Sigmoid colon (tissue), 7 donors: Measurements from ENCODE around the gene ALDH3B2. TPM values are rescaled to one million over a fixed set of nuclear protein-coding genes. Genes with fewer than 3 reads are reported as not detected.
"Not testable (repeated sequence)": the region's sequence is repeated elsewhere in the genome, so short reads cannot be mapped to it uniquely, and the experiment has no call there.

ENCODE experiments used
- DNase-seq: peaks from one replicate; pipeline ENCODE4 v3.0.0-alpha.2; 2019
- H3K27ac ChIP-seq, 4 donors: fragments of 200-600 bp; sonication (generic); one replicate each; pipeline ENCODE4 v1.5.1; 2016 to 2019; ENCODE audit warnings: mild to moderate bottlenecking in 1 of 4
- H3K27me3 ChIP-seq, 3 donors: fragments of 200-600 bp; sonication (generic); one replicate each; pipeline ENCODE4 v1.5.1; 2019; ENCODE audit warnings: mild to moderate bottlenecking in 1 of 3
- H3K36me3 ChIP-seq, 4 donors: fragments of 200-600 bp; sonication (generic); one replicate each; pipeline ENCODE4 v1.5.1; 2016 to 2019
- H3K4me1 ChIP-seq, 4 donors: fragments of 200-600 bp; sonication (generic); one replicate each; pipeline ENCODE4 v1.5.1; 2017 to 2019
- H3K4me3 ChIP-seq, 4 donors: fragments of 200-600 bp; sonication (generic); one replicate each; pipeline ENCODE4 v1.5.1; 2017 to 2019; ENCODE audit warnings: mild to moderate bottlenecking in 2 of 4, moderate library complexity in 1 of 4
- H3K9me3 ChIP-seq, 4 donors: fragments of 200-600 bp in 3 of 4; sonication (generic) in 3 of 4; one replicate each; pipeline versions ENCODE4 v1.5.1 to v1.6.1; 2013 to 2019
- CTCF ChIP-seq, 4 experiments: fragments of 450-650 bp in 3 of 4; fragments of 200-600 bp in 1 of 4; IDR thresholded peaks; one replicate each; pipeline ENCODE4 v1.5.1; 2016 to 2019; ENCODE audit warnings: antibody characterized with exemption in 4 of 4, mild to moderate bottlenecking in 3 of 4, moderate library complexity in 2 of 4
- EP300 ChIP-seq, 4 donors: sonication (generic); formaldehyde crosslinking; IDR thresholded peaks; one replicate each; pipeline ENCODE4 v1.6.1; 2017; ENCODE audit warnings: antibody characterized with exemption in 4 of 4
- POLR2A ChIP-seq, 2 donors: fragments of 450-650 bp; IDR thresholded peaks; one replicate each; pipeline ENCODE4 v1.6.1; 2016; ENCODE audit warnings: antibody characterized with exemption in 2 of 2, mild to moderate bottlenecking in 2 of 2, moderate library complexity in 2 of 2
- POLR2AphosphoS5 ChIP-seq, 4 donors: sonication (generic); formaldehyde crosslinking; IDR thresholded peaks; one replicate each; pipeline ENCODE4 v1.6.1; 2017; ENCODE audit warnings: antibody characterized with exemption in 4 of 4
- WGBS, 2 donors: extraction: QIAGEN DNeasy Blood & Tissue Kit; methylation state at CpG; one replicate each; pipeline ENCODE4 v1.1.7; 2013; 5-methylcytosine and 5-hydroxymethylcytosine counted together
- intact Hi-C: fragments of 100-400 bp; cut with DNase I; formaldehyde crosslinking; loops from one replicate; pipeline ENCODE4 v1.15.1; 2023
- polyA plus RNA-seq, 3 donors: library from polyadenylated mRNA; stranded (reverse); fragments of 200-250 nt; gene quantifications; one replicate each; pipeline ENCODE4 v1.2.3, GENCODE V29; 2013
- total RNA-seq, 4 donors: library from RNA; depleted of rRNA; stranded (reverse); fragments of >200 nt; gene quantifications; one replicate each; pipeline ENCODE4 v1.1.0, GENCODE V29; 2016
- donor health status: healthy with polysubstance abuse.
- donor health status: Bipolar disorder and iron deficiency.
- donor health status: healthy.

Gene ALDH3B2
- total and polyA plus RNA-seq, 7 donors = 0.38 TPM; not detected in 6

- H3K9me3 ChIP-seq, H3K4me1 ChIP-seq, H3K27me3 ChIP-seq, H3K36me3 ChIP-seq, H3K27ac ChIP-seq, DNase-seq, intact Hi-C loops, H3K4me3 ChIP-seq: not testable (repeated sequence)
- 80 to 86% methylated on average over 3 of the region's 3 CpGs for WGBS, 2 donors
Observed at GRCh38 chr11:67621928-67622327, 52.5 kb downstream of the ALDH3B2 start.

- H3K4me3 ChIP-seq, H3K4me1 ChIP-seq, H3K27ac ChIP-seq, intact Hi-C loops, H3K36me3 ChIP-seq, H3K9me3 ChIP-seq, DNase-seq: not testable (repeated sequence)
- 86 to 90% methylated on average over 13 of the region's 13 CpGs for WGBS, 2 donors
- H3K27me3 ChIP-seq = peaks cover 0 to 14% (median 11%) of the 10 kb centered on the region in 3 donors
Observed at GRCh38 chr11:67620621-67621020, 53.8 kb downstream of the ALDH3B2 start.

GRCh38 chr11:67619683-67620618, 54.5 kb downstream of the ALDH3B2 start:
- H3K27ac ChIP-seq, H3K36me3 ChIP-seq, H3K4me1 ChIP-seq, H3K9me3 ChIP-seq, intact Hi-C loops, DNase-seq, H3K4me3 ChIP-seq: not testable (repeated sequence)
- 81 to 90% methylated on average over 33 of the region's 33 CpGs for WGBS, 2 donors
- peaks cover 0 to 20% (median 17%) of the 10 kb centered on the region in 3 donors for H3K27me3 ChIP-seq

GRCh38 chr11:67618901-67619659, 55.3 kb downstream of the ALDH3B2 start:
- H3K9me3 ChIP-seq, H3K27ac ChIP-seq, intact Hi-C loops, H3K36me3 ChIP-seq, H3K4me3 ChIP-seq, DNase-seq: not testable (repeated sequence)
- Histone ChIP-seq H3K27me3 (peaks cover 8 to 26% (median 25%) of the 10 kb centered on the region in 3 donors), H3K4me1 (peaks cover 0 to 11% (median 5%) of the 10 kb centered on the region in 4 donors)
- 91 to 94% methylated on average over 40 of the region's 40 CpGs for WGBS, 2 donors

- 82 to 83% methylated on average over 7 of the region's 7 CpGs for WGBS, 2 donors
- intact Hi-C loops = no loop called here
- TF ChIP-seq CTCF (IDR thresholded peaks at IDR 0.05) (no peak), POLR2AphosphoS5 (IDR thresholded peaks at IDR 0.05) (no peak), EP300 (IDR thresholded peaks at IDR 0.05) (no peak), POLR2A (IDR thresholded peaks at IDR 0.05) (no peak)
- no peak overlapping the region for H3K27ac ChIP-seq
- H3K27me3 ChIP-seq = peaks cover 8 to 26% (median 25%) of the 10 kb centered on the region in 3 donors
- no peaks in the 10 kb centered on the region for H3K9me3 ChIP-seq
- DNase-seq = no peak
- H3K36me3 ChIP-seq = peaks cover 2 to 10% (median 4%) of the 10 kb centered on the region in 4 donors
- H3K4me3 ChIP-seq = no peak overlapping the region
- peaks cover 0 to 16% (median 11%) of the 10 kb centered on the region in 4 donors for H3K4me1 ChIP-seq
Observed at GRCh38 chr11:67617243-67617953, 57.0 kb downstream of the ALDH3B2 start.

- Histone ChIP-seq H3K27me3 (peaks cover 8 to 26% (median 25%) of the 10 kb centered on the region in 3 donors), H3K4me3 (no peak overlapping the region), H3K9me3 (no peaks in the 10 kb centered on the region), H3K4me1 (peaks cover 0 to 16% (median 11%) of the 10 kb centered on the region in 4 donors), H3K27ac (no peak overlapping the region), H3K36me3 (peaks cover 7 to 17% (median 11%) of the 10 kb centered on the region in 4 donors)
- 49 to 54% methylated on average over 11 of the region's 11 CpGs for WGBS, 2 donors
- TF ChIP-seq POLR2AphosphoS5 (IDR thresholded peaks at IDR 0.05) (no peak), CTCF (IDR thresholded peaks at IDR 0.05) (no peak), POLR2A (IDR thresholded peaks at IDR 0.05) (no peak), EP300 (IDR thresholded peaks at IDR 0.05) (no peak)
- DNase-seq = no peak
- intact Hi-C loops = no loop called here
Observed at GRCh38 chr11:67616431-67617242, 57.8 kb downstream of the ALDH3B2 start.
